Mucosa of rectum (tissue), 2 donors: Measurements from ENCODE around the gene KPNA6.

ENCODE experiments used
- H3K27ac ChIP-seq, 2 donors: one replicate each; pipeline ENCODE4 v1.7.0; 2013; ENCODE audit warnings: inconsistent platforms in 2 of 2, low read depth in 2 of 2, low read length in 2 of 2
- H3K27me3 ChIP-seq, 2 donors: one replicate each; pipeline ENCODE4 v1.7.0; 2013; ENCODE audit warnings: low read length in 2 of 2; ENCODE audit not compliant: control insufficient read depth in 2 of 2, insufficient read depth in 2 of 2
- H3K36me3 ChIP-seq, 2 donors: one replicate each; pipeline ENCODE4 v1.7.0; 2013; ENCODE audit warnings: low read length in 2 of 2; ENCODE audit not compliant: control insufficient read depth in 2 of 2, insufficient read depth in 2 of 2
- H3K4me1 ChIP-seq, 2 donors: one replicate each; pipeline ENCODE4 v1.7.0; 2013; ENCODE audit warnings: low read length in 2 of 2, mild to moderate bottlenecking in 1 of 2; ENCODE audit not compliant: control insufficient read depth in 2 of 2, insufficient read depth in 2 of 2
- H3K4me3 ChIP-seq, 2 donors: one replicate each; pipeline ENCODE4 v1.7.0; 2013; ENCODE audit warnings: low read length in 2 of 2
- H3K9ac ChIP-seq, 2 donors: one replicate each; pipeline ENCODE4 v1.7.0; 2013; ENCODE audit warnings: low read length in 2 of 2, low read depth in 1 of 2, mild to moderate bottlenecking in 1 of 2
- H3K9me3 ChIP-seq, 2 donors: one replicate each; pipeline ENCODE4 v1.7.0; 2013; ENCODE audit warnings: low read length in 2 of 2; ENCODE audit not compliant: control insufficient read depth in 2 of 2
- donor health status: healthy.
- donor health status: Normal muscosa, but diverticular disease.

Gene KPNA6

GRCh38 chr1:32198237-32199042 is 90.6 kb downstream of the KPNA6 start:
- Histone ChIP-seq H3K9ac (no peak overlapping the region), H3K27ac (no peak overlapping the region), H3K27me3 (no peaks in the 10 kb centered on the region), H3K4me1 (peaks cover 12 to 14% of the 10 kb centered on the region in 2 donors), H3K9me3 (no peaks in the 10 kb centered on the region), H3K4me3 (no peak overlapping the region), H3K36me3 (peaks cover 26 to 42% of the 10 kb centered on the region in 2 donors)

GRCh38 chr1:32199043-32199716 is 91.3 kb downstream of the KPNA6 start:
- Histone ChIP-seq H3K4me3 (no peak overlapping the region), H3K4me1 (peaks cover 12 to 14% of the 10 kb centered on the region in 2 donors), H3K36me3 (peaks cover 19 to 36% of the 10 kb centered on the region in 2 donors), H3K9me3 (no peaks in the 10 kb centered on the region), H3K27ac (no peak overlapping the region), H3K9ac (no peak overlapping the region), H3K27me3 (no peaks in the 10 kb centered on the region)

- peak overlapping the region in 1 of 2 donors; percentile 19 for H3K9ac ChIP-seq
- H3K9me3 ChIP-seq, result no peaks in the 10 kb centered on the region
- H3K27me3 ChIP-seq, result no peaks in the 10 kb centered on the region
- peak overlapping the region in 1 of 2 donors; percentile 73 for H3K4me3 ChIP-seq
- peaks cover 13 to 30% of the 10 kb centered on the region in 2 donors for H3K36me3 ChIP-seq
- peaks cover 12 to 14% of the 10 kb centered on the region in 2 donors for H3K4me1 ChIP-seq
- peak overlapping the region; percentile 70 to 79 for H3K27ac ChIP-seq
Measured at GRCh38 chr1:32199717-32200072, 91.8 kb downstream of the KPNA6 start.

- Histone ChIP-seq H3K4me3 (peak within 1 kb of the TSS; percentile 73 to 83), H3K27ac (peak within 1 kb of the TSS; percentile 70 to 79), H3K36me3 (peaks cover 6 to 23% of the 10 kb centered on the region in 2 donors), H3K9ac (peak within 1 kb of the TSS; percentile 48 to 61), H3K27me3 (no peaks in the 10 kb centered on the region), H3K9me3 (no peaks in the 10 kb centered on the region), H3K4me1 (peaks cover 16 to 19% of the 10 kb centered on the region in 2 donors)
Measured at GRCh38 chr1:32200226-32201010, 92.6 kb downstream of the KPNA6 start, which contains the start of gene CCDC28B. Gene CCDC28B, plus strand, starts transcription at chr1:32200595. Its CDS starts 1,341 bp downstream, at chr1:32201936.

GRCh38 chr1:32201011-32201855 is 93.4 kb downstream of the KPNA6 start:
- peaks cover 21 to 24% of the 10 kb centered on the region in 2 donors for H3K4me1 ChIP-seq
- H3K9ac ChIP-seq, result peak overlapping the region; percentile 41 to 44
- H3K36me3 ChIP-seq, result peaks cover 0 to 16% of the 10 kb centered on the region in 2 donors
- peak overlapping the region; percentile 70 to 79 for H3K27ac ChIP-seq
- H3K4me3 ChIP-seq, result peak overlapping the region; percentile 73 to 83
- H3K27me3 ChIP-seq, result no peaks in the 10 kb centered on the region
- no peaks in the 10 kb centered on the region for H3K9me3 ChIP-seq

- H3K4me3 ChIP-seq, result peak overlapping the region; percentile 78 to 84
- H3K9me3 ChIP-seq, result no peaks in the 10 kb centered on the region
- peaks cover 33 to 37% of the 10 kb centered on the region in 2 donors for H3K4me1 ChIP-seq
- H3K27ac ChIP-seq, result peak overlapping the region in 1 of 2 donors; percentile 9
- H3K27me3 ChIP-seq, result no peaks in the 10 kb centered on the region
- H3K36me3 ChIP-seq, result no peaks in the 10 kb centered on the region
- H3K9ac ChIP-seq, result peak overlapping the region; percentile 41 to 86
Measured at GRCh38 chr1:32204943-32205361, 97.1 kb downstream of the KPNA6 start.

- Histone ChIP-seq H3K36me3 (no peaks in the 10 kb centered on the region), H3K27ac (peak within 1 kb of the TSS in 1 of 2 donors; percentile 9), H3K9me3 (no peaks in the 10 kb centered on the region), H3K4me1 (peaks cover 31 to 34% of the 10 kb centered on the region in 2 donors), H3K9ac (peak within 1 kb of the TSS; percentile 86 to 94), H3K4me3 (peak within 1 kb of the TSS; percentile 78 to 84), H3K27me3 (no peaks in the 10 kb centered on the region)
Measured at GRCh38 chr1:32205401-32206370, 97.8 kb downstream of the KPNA6 start, which contains the start of gene IQCC. Gene IQCC, plus strand, starts transcription at chr1:32205671. Its CDS starts 11 bp downstream, at chr1:32205682.

GRCh38 chr1:32208469-32208868 is 100.6 kb downstream of the KPNA6 start:
- no peaks in the 10 kb centered on the region for H3K9me3 ChIP-seq
- peaks cover 0 to 3% of the 10 kb centered on the region in 2 donors for H3K36me3 ChIP-seq
- H3K4me3 ChIP-seq, result no peak overlapping the region
- no peaks in the 10 kb centered on the region for H3K27me3 ChIP-seq
- peak overlapping the region; percentile 62 to 85 for H3K27ac ChIP-seq
- peak overlapping the region; percentile 24 to 34 for H3K9ac ChIP-seq
- peaks cover 23 to 26% of the 10 kb centered on the region in 2 donors for H3K4me1 ChIP-seq
